ENCODE measurements around the gene LECT2.

GRCh38 chr5:135971701-135972100, 16.9 kb upstream of the LECT2 start:
- TF ChIP-seq CTCF (conservative IDR thresholded peaks at IDR 0.05; ENCODE audit: low read length), result no peak
- TF ChIP-seq EZH2phosphoT487 (IDR thresholded peaks at IDR 0.05; ENCODE audit: borderline replicate concordance, low read depth, low read length), result no peak
